GM15510 (cell line): ENCODE measurements around the gene MTCL1.

Experiments used
- POLR2A ChIP-seq: IDR thresholded peaks from 3 replicates; pipeline ENCODE4 v1.6.1; 2011; ENCODE audit warnings: borderline replicate concordance; ENCODE audit not compliant: insufficient read length; ENCODE audit errors: extremely low read depth

MTCL1 gene

GRCh38 chr18:8842506-8842905 is 137.2 kb downstream of the MTCL1 start:
- TF ChIP-seq POLR2A: no peak

GRCh38 chr18:8843005-8843404 is 137.6 kb downstream of the MTCL1 start:
- TF ChIP-seq POLR2A: no peak

GRCh38 chr18:8844721-8845148 is 139.4 kb downstream of the MTCL1 start:
- no peak for TF ChIP-seq POLR2A

- no peak for TF ChIP-seq POLR2A
These were observed 140.2 kb downstream of the MTCL1 start for GRCh38 chr18:8845506-8845905.

- no peak for TF ChIP-seq POLR2A
These were observed 141.9 kb downstream of the MTCL1 start for GRCh38 chr18:8847066-8847755.

- no peak for TF ChIP-seq POLR2A
These were observed 142.5 kb downstream of the MTCL1 start for GRCh38 chr18:8847900-8848299.

GRCh38 chr18:8848541-8848940 is 143.2 kb downstream of the MTCL1 start:
- no peak for TF ChIP-seq POLR2A

GRCh38 chr18:8849696-8850095 is 144.3 kb downstream of the MTCL1 start:
- no peak for TF ChIP-seq POLR2A

GRCh38 chr18:8851659-8852058 is 146.3 kb downstream of the MTCL1 start:
- no peak for TF ChIP-seq POLR2A

- no peak for TF ChIP-seq POLR2A
These were observed 149.2 kb downstream of the MTCL1 start for GRCh38 chr18:8854550-8854949.

GRCh38 chr18:8854962-8855361 is 149.6 kb downstream of the MTCL1 start:
- TF ChIP-seq POLR2A: no peak

GRCh38 chr18:8856212-8856611 is 150.9 kb downstream of the MTCL1 start:
- no peak for TF ChIP-seq POLR2A

- no peak for TF ChIP-seq POLR2A
These were observed 151.5 kb downstream of the MTCL1 start for GRCh38 chr18:8856769-8857393.

GRCh38 chr18:8857806-8858205 is 152.4 kb downstream of the MTCL1 start:
- no peak for TF ChIP-seq POLR2A

- TF ChIP-seq POLR2A: no peak
These were observed 153.6 kb downstream of the MTCL1 start for GRCh38 chr18:8858888-8859511.
